Stimulated activated naive CD8-positive, alpha-beta T cell treated with anti-CD3 and anti-CD28 coated beads, Interleukin-15, Interleukin-2, amounts not matched to agents 100 ng/mL and 50 ng/mL, for 24 hours (primary cell): ENCODE results near the gene TK2.

Source experiments
- H3K27ac Mint-ChIP-seq: one replicate; pipeline ENCODE4 v1.8.0; 2021; ENCODE audit warnings: mild to moderate bottlenecking, mixed read lengths
- H3K27me3 Mint-ChIP-seq: one replicate; pipeline ENCODE4 v1.8.0; 2021; ENCODE audit warnings: mixed read lengths
- H3K36me3 Mint-ChIP-seq: one replicate; pipeline ENCODE4 v1.8.0; 2021; ENCODE audit warnings: low read depth, mixed read lengths
- H3K4me1 Mint-ChIP-seq: one replicate; pipeline ENCODE4 v1.8.0; 2021; ENCODE audit warnings: low read depth, mixed read lengths
- H3K4me3 Mint-ChIP-seq: one replicate; pipeline ENCODE4 v1.8.0; 2021; ENCODE audit warnings: mild to moderate bottlenecking, mixed read lengths
- H3K9me3 Mint-ChIP-seq: one replicate; pipeline ENCODE4 v1.8.0; 2021; ENCODE audit warnings: mixed read lengths

Gene TK2

DNA sequence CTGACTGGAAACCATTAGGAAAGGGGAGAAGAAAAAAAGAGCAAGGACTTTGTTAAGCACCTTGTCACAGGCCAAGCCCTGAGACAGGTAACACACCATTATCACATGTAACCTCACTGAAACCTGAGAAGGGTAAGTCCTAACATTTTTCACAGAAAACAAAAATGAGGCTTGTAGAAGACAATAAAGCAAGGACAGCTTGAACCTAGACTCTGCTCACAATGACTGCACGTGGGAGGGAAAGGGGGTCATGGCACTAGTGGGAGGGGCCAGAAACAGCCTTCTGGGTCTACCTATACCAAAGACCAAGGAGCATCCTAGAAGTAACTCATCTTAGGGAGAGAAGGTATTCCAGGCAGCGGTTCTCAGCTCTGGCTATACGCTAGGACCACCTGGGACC lies 7.5 kb downstream of the TK2 start:
- Mint-ChIP-seq H3K9me3 (no peaks in the 10 kb centered on the region), H3K4me3 (no peak overlapping the region), H3K4me1 (peaks cover 34% of the 10 kb centered on the region), H3K36me3 (no peaks in the 10 kb centered on the region), H3K27ac (no peak overlapping the region), H3K27me3 (no peaks in the 10 kb centered on the region)

DNA sequence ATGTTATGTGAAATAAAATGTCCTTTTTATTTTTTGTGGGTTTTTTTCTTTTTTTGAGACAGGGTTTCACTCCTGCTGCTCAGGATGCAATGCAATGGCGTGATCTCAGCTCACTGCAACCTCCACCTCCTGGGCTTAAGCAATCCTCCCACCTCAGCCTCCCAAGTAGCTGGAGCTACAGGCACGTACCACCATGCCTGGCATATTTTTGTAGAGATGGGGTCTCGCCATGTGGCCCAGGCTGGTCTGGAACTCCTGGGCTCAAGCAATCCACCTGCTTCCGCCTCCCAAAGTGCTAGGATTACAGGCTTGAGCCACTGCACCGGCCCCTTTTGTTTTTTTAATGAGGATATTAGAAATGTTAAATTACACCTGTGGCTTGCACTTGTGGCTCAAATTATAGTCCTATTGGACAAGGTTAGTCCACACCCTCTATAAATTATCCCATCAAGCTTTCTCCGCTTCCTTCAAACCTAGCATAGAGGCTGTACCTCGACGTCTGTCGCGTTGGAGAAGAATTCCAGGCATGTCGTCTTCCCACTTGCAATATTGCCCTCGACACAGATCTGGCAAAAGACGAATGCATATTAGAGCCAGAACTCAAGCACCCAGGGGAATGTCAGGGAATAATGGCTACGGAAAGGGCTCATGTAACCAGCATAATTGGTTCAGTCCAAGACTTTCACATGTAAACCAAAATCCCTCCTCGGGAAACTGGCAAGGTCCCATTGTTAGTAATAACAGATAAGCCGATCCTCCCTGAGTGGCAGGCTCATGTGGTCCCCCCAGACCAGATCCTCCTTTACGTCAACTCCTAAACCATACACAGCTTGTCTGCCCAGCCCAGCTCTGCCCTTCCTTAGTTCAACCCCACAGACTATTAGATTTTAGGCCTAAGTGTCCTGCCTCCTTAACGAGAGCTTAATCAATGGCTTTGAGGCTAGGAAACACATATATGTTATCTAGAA lies 8.2 kb downstream of the TK2 start:
- Mint-ChIP-seq H3K4me3 (no peak overlapping the region), H3K4me1 (peaks cover 27% of the 10 kb centered on the region), H3K9me3 (no peaks in the 10 kb centered on the region), H3K27ac (no peak overlapping the region), H3K27me3 (no peaks in the 10 kb centered on the region), H3K36me3 (no peaks in the 10 kb centered on the region)

GRCh38 chr16:66539623-66540469 lies 10.1 kb downstream of the TK2 start:
- Mint-ChIP-seq H3K9me3 (no peaks in the 10 kb centered on the region), H3K36me3 (no peaks in the 10 kb centered on the region), H3K4me3 (no peak overlapping the region), H3K27ac (peak overlapping the region; percentile 47), H3K27me3 (no peaks in the 10 kb centered on the region), H3K4me1 (peaks cover 20% of the 10 kb centered on the region)

GRCh38 chr16:66538910-66539309 lies 11.0 kb downstream of the TK2 start:
- no peak overlapping the region for H3K27ac Mint-ChIP-seq
- peaks cover 11% of the 10 kb centered on the region for H3K4me1 Mint-ChIP-seq
- no peak overlapping the region for H3K4me3 Mint-ChIP-seq
- H3K27me3 Mint-ChIP-seq = no peaks in the 10 kb centered on the region
- H3K9me3 Mint-ChIP-seq = no peaks in the 10 kb centered on the region
- H3K36me3 Mint-ChIP-seq = no peaks in the 10 kb centered on the region

DNA sequence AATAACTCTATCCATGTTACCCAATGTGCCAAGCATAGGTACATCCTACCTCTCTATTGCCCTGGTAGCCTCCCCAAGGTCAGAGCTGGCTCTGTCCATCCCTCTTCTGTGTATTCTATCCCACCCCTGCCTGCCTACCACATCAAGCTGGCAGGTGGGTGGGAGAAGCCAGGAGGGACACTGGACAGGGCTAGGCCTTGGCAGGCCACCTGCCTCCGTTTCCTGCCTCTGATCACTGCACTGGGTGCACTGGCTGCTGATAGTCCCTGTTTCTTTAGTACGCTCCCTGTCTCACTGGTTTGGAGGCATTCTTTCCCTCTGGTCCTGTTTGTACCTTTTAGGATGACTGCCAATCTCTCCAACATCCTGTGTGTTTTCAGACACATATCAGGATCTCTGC lies 12.7 kb downstream of the TK2 start:
- Mint-ChIP-seq H3K27ac (no peak overlapping the region), H3K36me3 (no peaks in the 10 kb centered on the region), H3K4me3 (no peak overlapping the region), H3K27me3 (no peaks in the 10 kb centered on the region), H3K9me3 (no peaks in the 10 kb centered on the region), H3K4me1 (peaks cover 10% of the 10 kb centered on the region)

- H3K4me1 Mint-ChIP-seq = peaks cover 10% of the 10 kb centered on the region
- no peaks in the 10 kb centered on the region for H3K9me3 Mint-ChIP-seq
- no peaks in the 10 kb centered on the region for H3K27me3 Mint-ChIP-seq
- H3K36me3 Mint-ChIP-seq = no peaks in the 10 kb centered on the region
- no peak overlapping the region for H3K4me3 Mint-ChIP-seq
- H3K27ac Mint-ChIP-seq = no peak overlapping the region
Observed at GRCh38 chr16:66536525-66536924, 13.4 kb downstream of the TK2 start.

- H3K27ac Mint-ChIP-seq = no peak overlapping the region
- H3K36me3 Mint-ChIP-seq = peaks cover 5% of the 10 kb centered on the region
- no peak overlapping the region for H3K4me3 Mint-ChIP-seq
Observed at GRCh38 chr16:66534376-66534799, 15.5 kb downstream of the TK2 start.

GRCh38 chr16:66529475-66529874 lies 20.4 kb downstream of the TK2 start:
- Mint-ChIP-seq H3K36me3 (peaks cover 9% of the 10 kb centered on the region), H3K27ac (no peak overlapping the region), H3K4me1 (peaks cover 35% of the 10 kb centered on the region), H3K9me3 (no peaks in the 10 kb centered on the region), H3K4me3 (no peak overlapping the region), H3K27me3 (no peaks in the 10 kb centered on the region)

More at GRCh38 chr16:66534376-66534799, 15.5 kb downstream of the TK2 start:
- Mint-ChIP-seq H3K9me3 (no peaks in the 10 kb centered on the region), H3K4me1 (peaks cover 15% of the 10 kb centered on the region), H3K27me3 (no peaks in the 10 kb centered on the region)

- Mint-ChIP-seq H3K36me3 (peaks cover 9% of the 10 kb centered on the region), H3K27ac (no peak overlapping the region), H3K4me1 (peaks cover 47% of the 10 kb centered on the region)
Observed at GRCh38 chr16:66528294-66528693, 21.6 kb downstream of the TK2 start.

GRCh38 chr16:66525396-66526180 lies 24.3 kb downstream of the TK2 start:
- H3K27me3 Mint-ChIP-seq = no peaks in the 10 kb centered on the region
- H3K9me3 Mint-ChIP-seq = no peaks in the 10 kb centered on the region
- H3K4me1 Mint-ChIP-seq = peaks cover 74% of the 10 kb centered on the region
- peak overlapping the region; percentile 53 for H3K27ac Mint-ChIP-seq
- peaks cover 9% of the 10 kb centered on the region for H3K36me3 Mint-ChIP-seq
- H3K4me3 Mint-ChIP-seq = no peak overlapping the region

More at GRCh38 chr16:66528294-66528693, 21.6 kb downstream of the TK2 start:
- no peaks in the 10 kb centered on the region for H3K27me3 Mint-ChIP-seq
- no peaks in the 10 kb centered on the region for H3K9me3 Mint-ChIP-seq
- H3K4me3 Mint-ChIP-seq = no peak overlapping the region

DNA sequence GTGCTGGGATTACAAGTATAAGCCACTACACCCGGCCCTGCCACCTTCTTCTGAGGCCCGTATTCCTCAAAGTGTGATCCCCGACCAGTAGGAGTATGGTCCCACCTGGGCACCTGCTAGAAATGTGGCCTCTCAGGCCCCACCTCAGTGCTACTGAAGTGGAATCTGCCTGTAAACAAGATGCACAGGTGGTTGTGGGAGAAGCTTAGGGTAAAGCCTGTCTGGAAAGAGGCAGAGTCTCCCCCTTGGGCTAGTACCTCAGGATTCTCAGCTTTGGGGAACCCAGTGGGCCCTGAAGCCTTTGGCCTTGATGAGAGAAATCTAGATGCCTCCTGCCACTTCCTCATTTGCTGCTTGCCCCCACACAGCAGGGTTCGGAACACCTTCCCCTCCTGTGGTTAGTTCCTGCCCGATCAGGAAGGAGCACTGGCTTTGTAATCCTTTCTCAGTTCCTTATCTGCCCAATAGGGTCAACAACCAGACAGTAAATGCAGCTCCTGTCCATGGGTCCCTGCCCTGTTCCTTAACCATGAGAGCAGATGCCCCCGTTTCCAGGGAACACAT lies 25.2 kb downstream of the TK2 start:
- Mint-ChIP-seq H3K27ac (peak overlapping the region; percentile 71), H3K9me3 (no peaks in the 10 kb centered on the region), H3K36me3 (peaks cover 7% of the 10 kb centered on the region), H3K4me1 (peaks cover 75% of the 10 kb centered on the region), H3K4me3 (no peak overlapping the region), H3K27me3 (no peaks in the 10 kb centered on the region)

DNA sequence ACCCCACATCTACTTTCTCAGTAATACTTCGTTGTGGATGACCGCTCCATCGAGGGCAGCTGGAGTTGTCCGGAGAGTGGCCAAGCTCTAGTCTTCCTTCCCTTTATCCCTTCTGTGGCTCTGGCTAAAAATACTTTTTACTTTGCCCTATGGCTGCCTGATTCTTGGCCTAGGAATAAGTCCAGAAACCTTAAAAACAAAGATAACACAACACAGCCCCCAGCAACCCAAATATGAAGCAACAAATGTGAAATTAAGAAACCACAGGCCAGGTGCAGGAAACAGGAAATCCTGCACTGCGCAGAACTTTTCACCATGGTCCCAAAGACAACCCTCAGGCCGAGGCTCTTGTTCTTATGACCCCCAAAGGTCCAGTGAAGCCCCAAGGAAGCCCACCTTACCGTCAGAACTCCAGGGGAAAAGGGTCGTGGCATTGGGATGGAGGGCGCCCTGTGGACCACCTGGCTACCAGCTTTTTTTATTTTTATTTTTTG lies 26.0 kb downstream of the TK2 start:
- Mint-ChIP-seq H3K36me3 (peaks cover 2% of the 10 kb centered on the region), H3K27me3 (no peaks in the 10 kb centered on the region), H3K27ac (peak overlapping the region; percentile 97), H3K9me3 (no peaks in the 10 kb centered on the region), H3K4me1 (peaks cover 75% of the 10 kb centered on the region), H3K4me3 (peak overlapping the region; percentile 56)

DNA sequence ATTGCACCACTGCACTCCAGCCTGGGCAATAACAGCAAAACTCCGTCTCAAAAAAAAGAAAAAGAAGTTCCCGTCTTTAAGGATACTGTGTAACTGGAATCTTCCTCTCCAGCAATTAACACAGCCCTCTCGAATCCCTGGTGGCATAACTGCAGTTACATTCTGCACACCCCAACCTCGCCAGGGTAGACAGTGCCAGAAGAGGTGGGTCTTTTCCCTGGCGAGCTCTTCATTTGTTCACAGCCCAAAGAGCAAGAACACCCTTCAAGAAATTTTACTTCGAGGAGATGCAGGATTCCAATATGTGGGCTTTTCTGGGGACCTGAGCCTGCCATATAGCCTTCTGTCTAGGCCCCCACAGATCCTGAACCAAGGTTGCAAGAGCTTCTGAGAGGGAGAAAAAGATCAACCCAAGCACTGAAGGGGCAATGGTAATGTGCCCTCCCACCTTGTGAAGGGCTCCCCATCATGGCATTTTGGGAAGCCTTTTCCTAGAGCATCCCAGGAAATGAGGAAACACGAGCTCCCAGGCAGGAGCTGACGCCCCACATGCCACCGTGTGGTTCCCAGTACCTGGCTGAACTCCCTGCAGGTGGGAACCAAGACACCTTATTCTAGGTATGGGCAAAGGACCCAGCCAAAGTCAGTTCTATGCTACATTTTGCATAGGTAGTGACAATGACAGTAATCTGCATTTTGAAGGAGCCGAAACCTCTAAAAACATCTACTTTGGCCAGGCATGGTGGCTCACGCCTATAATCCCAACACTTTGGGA lies 26.9 kb downstream of the TK2 start:
- peak overlapping the region; percentile 97 for H3K27ac Mint-ChIP-seq
- H3K4me1 Mint-ChIP-seq = peaks cover 83% of the 10 kb centered on the region
- H3K27me3 Mint-ChIP-seq = no peaks in the 10 kb centered on the region
- no peak overlapping the region for H3K4me3 Mint-ChIP-seq
- no peaks in the 10 kb centered on the region for H3K36me3 Mint-ChIP-seq
- H3K9me3 Mint-ChIP-seq = no peaks in the 10 kb centered on the region
